Mesenteric fat pad (tissue), 1 donor: ENCODE results near the gene ASCC1. TPM values are rescaled to one million over a fixed set of nuclear protein-coding genes. Genes with fewer than 3 reads are reported as not detected.

Experiments
- DNase-seq: peaks from one replicate; pipeline ENCODE4 v3.0.0-alpha.2; 2020; ENCODE audit warnings: low spot score
- total RNA-seq: library from RNA; stranded (reverse); fragmentation: NEBNext Ultra II Directional; extraction: Animal tissue kit (Norgen Biotek cat#: 25700); gene quantifications from one replicate; pipeline ENCODE4 v1.2.1, GENCODE V29; 2021
- donor health status: DM: yes; HTN: yes; CAD: no.

ASCC1 gene
- total RNA-seq, 1 donor from 2014 or later: 29.2 TPM

GRCh38 chr10:72069751-72070526 lies 146.1 kb downstream of the ASCC1 start:
- DNase-seq: no peak

- DNase-seq: no peak
These were observed 147.1 kb downstream of the ASCC1 start for GRCh38 chr10:72068901-72069446.

GRCh38 chr10:72068126-72068765 lies 147.8 kb downstream of the ASCC1 start:
- DNase-seq: no peak

GRCh38 chr10:72067463-72068125 lies 148.5 kb downstream of the ASCC1 start:
- no peak for DNase-seq

- DNase-seq: no peak
These were observed 149.5 kb downstream of the ASCC1 start for GRCh38 chr10:72066318-72067284.

GRCh38 chr10:72065439-72066025 lies 150.5 kb downstream of the ASCC1 start:
- no peak for DNase-seq

GRCh38 chr10:72063703-72064391 lies 152.2 kb downstream of the ASCC1 start:
- no peak for DNase-seq

GRCh38 chr10:72062832-72063702 lies 153.0 kb downstream of the ASCC1 start:
- no peak for DNase-seq

- DNase-seq: no peak
These were observed 153.7 kb downstream of the ASCC1 start for GRCh38 chr10:72062382-72062781.

- DNase-seq: no peak
These were observed 154.1 kb downstream of the ASCC1 start for GRCh38 chr10:72061930-72062329.

GRCh38 chr10:72061491-72061890 lies 154.6 kb downstream of the ASCC1 start:
- DNase-seq: no peak

- DNase-seq: no peak
These were observed 155.9 kb downstream of the ASCC1 start for GRCh38 chr10:72059843-72060822.

GRCh38 chr10:72058989-72059842 lies 156.9 kb downstream of the ASCC1 start:
- no peak for DNase-seq

- DNase-seq: no peak
These were observed 157.7 kb downstream of the ASCC1 start for GRCh38 chr10:72058347-72058898.

GRCh38 chr10:72056932-72057751 lies 158.9 kb downstream of the ASCC1 start:
- no peak for DNase-seq
